Stimulated activated effector memory CD8-positive, alpha-beta T cell treated with anti-CD3 and anti-CD28 coated beads, Interleukin-12 subunit alpha, Interleukin-12 subunit beta, amount 100 ng/mL, for 72 hours (primary cell): ENCODE measurements around the gene ZNF777.
"Not testable (repeated sequence)": the region's sequence is repeated elsewhere in the genome, so short reads cannot be mapped to it uniquely, and the experiment has no call there.

ENCODE experiments used
- ATAC-seq: fragments of 150-1000 bp; cut with Tn5 transposase; 2 replicates; pipeline ENCODE4 v1.10.0; 2021
- DNase-seq, 2 donors: peaks; one replicate each; pipeline ENCODE4 v3.0.0; 2021 to 2022; ENCODE audit warnings: low spot score in 2 of 2
- H3K27ac Mint-ChIP-seq: one replicate; pipeline ENCODE4 v1.8.0; 2022; ENCODE audit warnings: mild to moderate bottlenecking, mixed read lengths
- H3K36me3 Mint-ChIP-seq: one replicate; pipeline ENCODE4 v1.8.0; 2022; ENCODE audit warnings: mild to moderate bottlenecking, mixed read lengths
- H3K4me1 Mint-ChIP-seq: one replicate; pipeline ENCODE4 v1.8.0; 2022; ENCODE audit warnings: mixed read lengths
- H3K4me3 Mint-ChIP-seq: one replicate; pipeline ENCODE4 v1.8.0; 2022; ENCODE audit warnings: mild to moderate bottlenecking, mixed read lengths
- H3K9me3 Mint-ChIP-seq: one replicate; pipeline ENCODE4 v1.8.0; 2022; ENCODE audit warnings: mixed read lengths

Gene ZNF777

GRCh38 chr7:149420006-149420405, 40.9 kb downstream of the ZNF777 start:
- no peak for DNase-seq
- H3K27ac Mint-ChIP-seq = no peak overlapping the region
- no peak overlapping the region for H3K4me3 Mint-ChIP-seq
- no peaks in the 10 kb centered on the region for H3K9me3 Mint-ChIP-seq
- H3K4me1 Mint-ChIP-seq = peaks cover 6% of the 10 kb centered on the region
- H3K36me3 Mint-ChIP-seq = peaks cover 5% of the 10 kb centered on the region
- ATAC-seq = no peak

DNA sequence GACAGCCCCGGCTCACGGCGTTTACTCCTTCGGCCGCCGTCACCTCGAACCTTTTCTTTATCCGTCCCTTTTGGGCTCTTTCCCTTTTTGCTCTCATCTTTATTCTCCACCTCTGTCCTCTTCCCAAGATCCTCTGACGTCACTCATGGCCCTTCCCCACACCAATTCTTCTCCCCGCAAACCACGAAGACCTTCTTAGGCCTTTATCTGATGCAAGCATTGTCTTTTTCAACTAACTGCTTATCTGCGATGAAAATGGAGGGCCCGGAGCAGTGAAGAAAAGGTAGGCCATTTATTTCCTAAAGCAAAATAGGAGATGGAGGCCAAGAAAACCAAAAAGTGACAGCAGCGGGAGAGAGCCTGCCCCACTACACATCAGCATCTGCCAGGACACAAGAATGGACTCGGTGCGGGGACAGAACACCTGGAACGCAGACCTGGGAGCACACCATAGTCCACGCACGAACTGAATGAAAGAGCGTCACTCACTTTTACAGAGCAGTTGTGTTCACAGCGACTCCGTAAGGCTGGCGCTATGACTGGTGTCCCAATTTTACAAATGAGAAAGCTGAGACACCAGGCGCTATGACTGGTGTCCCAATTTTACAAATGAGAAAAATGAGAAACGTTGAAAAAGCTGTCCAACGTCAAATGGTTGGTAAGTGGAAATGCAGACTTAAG, 45.3 kb downstream of the ZNF777 start:
- Mint-ChIP-seq H3K36me3 (peaks cover 9% of the 10 kb centered on the region), H3K27ac (no peak overlapping the region), H3K4me1 (peaks cover 6% of the 10 kb centered on the region), H3K9me3 (no peaks in the 10 kb centered on the region), H3K4me3 (peak overlapping the region; percentile 42)
- DNase-seq (no peak), ATAC-seq (no peak)

GRCh38 chr7:149414745-149415390, 46.0 kb downstream of the ZNF777 start:
- DNase-seq (peak in 1 of 2 donors; percentile 60), ATAC-seq (peak; percentile 75)
- peaks cover 9% of the 10 kb centered on the region for H3K36me3 Mint-ChIP-seq
- peak overlapping the region; percentile 42 for H3K4me3 Mint-ChIP-seq
- no peaks in the 10 kb centered on the region for H3K9me3 Mint-ChIP-seq
- H3K27ac Mint-ChIP-seq = no peak overlapping the region
- peaks cover 6% of the 10 kb centered on the region for H3K4me1 Mint-ChIP-seq

DNA sequence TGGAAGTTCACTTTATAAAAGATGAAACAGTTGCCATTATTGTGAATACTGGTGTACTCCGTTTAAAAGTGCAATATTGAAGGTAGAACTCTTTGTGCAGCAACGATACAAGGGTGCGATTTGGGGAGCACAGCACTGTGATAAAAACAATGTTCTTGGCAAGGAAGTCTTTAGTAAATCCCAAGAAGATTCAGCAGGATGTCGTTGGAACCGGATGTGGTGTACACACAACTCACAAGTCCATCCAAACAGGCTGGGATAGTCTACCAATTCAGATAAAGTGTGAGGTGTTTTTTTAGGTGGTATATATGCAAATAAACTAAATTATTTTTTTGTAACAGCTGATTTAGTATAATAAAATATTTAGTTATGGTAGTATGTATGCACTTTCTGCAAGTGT, 46.7 kb downstream of the ZNF777 start:
- Mint-ChIP-seq H3K4me1 (peaks cover 6% of the 10 kb centered on the region), H3K27ac (no peak overlapping the region), H3K9me3 (no peaks in the 10 kb centered on the region), H3K36me3 (peaks cover 9% of the 10 kb centered on the region), H3K4me3 (no peak overlapping the region)
- ATAC-seq = no peak
- DNase-seq = no peak

GRCh38 chr7:149413083-149413482, 47.8 kb downstream of the ZNF777 start:
- not testable (repeated sequence) for H3K4me3 Mint-ChIP-seq, ATAC-seq, H3K36me3 Mint-ChIP-seq, H3K4me1 Mint-ChIP-seq, H3K9me3 Mint-ChIP-seq, DNase-seq, H3K27ac Mint-ChIP-seq

GRCh38 chr7:149409895-149410294, 51.0 kb downstream of the ZNF777 start:
- peaks cover 3% of the 10 kb centered on the region for H3K36me3 Mint-ChIP-seq
- H3K9me3 Mint-ChIP-seq = no peaks in the 10 kb centered on the region
- H3K4me3 Mint-ChIP-seq = no peak overlapping the region
- H3K4me1 Mint-ChIP-seq = no peaks in the 10 kb centered on the region
- ATAC-seq (no peak), DNase-seq (no peak)
- no peak overlapping the region for H3K27ac Mint-ChIP-seq

- Mint-ChIP-seq H3K27ac (no peak overlapping the region), H3K4me1 (no peaks in the 10 kb centered on the region), H3K36me3 (no peaks in the 10 kb centered on the region), H3K9me3 (no peaks in the 10 kb centered on the region), H3K4me3 (no peak overlapping the region)
- peak; percentile 44 for ATAC-seq
- DNase-seq = no peak
Observed at GRCh38 chr7:149404825-149405224, 56.0 kb downstream of the ZNF777 start.

DNA sequence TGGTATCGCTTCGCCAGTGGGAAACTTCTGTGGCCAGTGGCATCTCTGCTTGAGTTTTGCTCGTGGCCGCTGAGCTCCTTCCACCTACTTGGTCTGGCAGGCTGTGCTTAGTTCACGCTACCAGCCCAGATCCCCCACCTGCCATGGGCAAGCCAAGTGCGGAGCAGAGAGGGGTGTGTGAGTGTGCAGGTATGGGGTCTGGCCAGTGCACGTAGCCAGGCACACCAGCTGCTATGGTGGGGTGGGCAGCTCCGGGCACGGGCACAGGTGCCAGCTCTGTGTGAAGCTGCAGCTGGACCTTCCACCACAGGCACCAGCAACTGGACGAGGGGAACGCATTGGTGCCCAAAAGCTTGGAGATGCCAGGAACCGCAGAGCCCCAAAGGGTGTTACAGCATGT, 56.5 kb downstream of the ZNF777 start:
- Mint-ChIP-seq H3K36me3 (no peaks in the 10 kb centered on the region), H3K9me3 (no peaks in the 10 kb centered on the region), H3K4me3 (no peak overlapping the region), H3K4me1 (no peaks in the 10 kb centered on the region), H3K27ac (no peak overlapping the region)
- ATAC-seq (peak; percentile 48), DNase-seq (no peak)

DNA sequence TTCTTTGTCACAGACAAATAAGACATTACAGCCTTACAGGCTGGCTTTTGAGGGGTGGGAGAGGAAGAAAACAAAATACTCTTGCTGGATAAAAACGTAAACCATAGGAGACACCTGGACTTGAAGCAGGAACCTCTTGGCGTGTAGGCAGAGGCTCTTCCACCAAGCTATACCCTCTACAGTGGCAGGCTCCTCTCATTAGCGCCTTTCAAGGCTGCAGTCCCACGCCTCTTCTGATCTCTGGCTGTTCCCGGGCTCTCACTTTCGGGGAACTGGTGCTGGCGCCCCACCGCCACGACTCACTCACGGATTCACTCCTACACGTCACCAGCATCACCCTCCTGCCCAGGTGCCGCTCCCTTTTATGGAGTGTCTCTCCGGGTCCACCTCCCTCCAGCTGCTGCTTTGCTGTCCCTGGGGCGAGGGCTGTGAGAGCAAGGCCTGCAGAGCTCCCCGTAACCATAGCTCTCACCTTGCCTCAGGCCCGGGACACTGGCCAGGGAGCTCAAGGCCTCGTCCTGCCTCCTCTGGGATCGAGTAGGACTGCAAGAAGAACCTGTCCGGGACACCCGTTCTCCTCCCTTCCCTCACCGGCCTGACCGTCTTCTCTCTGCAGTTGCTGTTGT, 62.6 kb downstream of the ZNF777 start:
- ATAC-seq (no peak), DNase-seq (no peak)
- H3K9me3 Mint-ChIP-seq = peaks cover 3% of the 10 kb centered on the region
- no peaks in the 10 kb centered on the region for H3K36me3 Mint-ChIP-seq
- H3K4me3 Mint-ChIP-seq = no peak overlapping the region
- H3K4me1 Mint-ChIP-seq = no peaks in the 10 kb centered on the region
- H3K27ac Mint-ChIP-seq = no peak overlapping the region

DNA sequence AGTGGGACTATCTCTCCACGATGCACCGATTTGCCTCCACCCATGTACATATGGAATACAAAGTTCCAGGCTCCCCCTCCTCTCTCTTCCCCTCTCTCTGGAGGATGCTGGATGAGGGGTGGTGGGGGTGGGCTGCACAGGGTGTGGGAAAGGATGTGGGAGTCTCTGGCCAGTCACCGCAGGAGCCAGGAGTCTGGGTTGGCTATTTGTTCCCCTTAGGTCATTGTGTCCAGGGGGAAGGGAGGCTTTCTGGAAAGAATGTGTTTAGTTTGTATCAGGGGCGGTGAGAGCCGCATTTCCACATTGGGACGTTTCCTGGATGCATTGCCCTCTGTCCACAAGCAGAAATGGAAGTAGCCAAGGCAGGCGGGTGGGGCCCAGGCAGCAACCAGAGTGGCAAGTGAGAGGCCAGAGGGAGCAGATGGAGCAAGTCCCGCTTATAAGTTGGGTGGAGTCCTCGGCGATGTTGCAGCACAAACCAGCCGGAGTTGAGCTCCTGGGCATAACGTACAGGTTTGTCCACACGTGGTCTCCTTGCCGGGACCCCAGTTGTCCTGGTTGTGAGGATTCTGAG, 63.3 kb downstream of the ZNF777 start:
- no peak overlapping the region for H3K4me3 Mint-ChIP-seq
- ATAC-seq = no peak
- no peak for DNase-seq
- H3K4me1 Mint-ChIP-seq = no peaks in the 10 kb centered on the region
- H3K9me3 Mint-ChIP-seq = peaks cover 3% of the 10 kb centered on the region
- no peak overlapping the region for H3K27ac Mint-ChIP-seq
- H3K36me3 Mint-ChIP-seq = no peaks in the 10 kb centered on the region

DNA sequence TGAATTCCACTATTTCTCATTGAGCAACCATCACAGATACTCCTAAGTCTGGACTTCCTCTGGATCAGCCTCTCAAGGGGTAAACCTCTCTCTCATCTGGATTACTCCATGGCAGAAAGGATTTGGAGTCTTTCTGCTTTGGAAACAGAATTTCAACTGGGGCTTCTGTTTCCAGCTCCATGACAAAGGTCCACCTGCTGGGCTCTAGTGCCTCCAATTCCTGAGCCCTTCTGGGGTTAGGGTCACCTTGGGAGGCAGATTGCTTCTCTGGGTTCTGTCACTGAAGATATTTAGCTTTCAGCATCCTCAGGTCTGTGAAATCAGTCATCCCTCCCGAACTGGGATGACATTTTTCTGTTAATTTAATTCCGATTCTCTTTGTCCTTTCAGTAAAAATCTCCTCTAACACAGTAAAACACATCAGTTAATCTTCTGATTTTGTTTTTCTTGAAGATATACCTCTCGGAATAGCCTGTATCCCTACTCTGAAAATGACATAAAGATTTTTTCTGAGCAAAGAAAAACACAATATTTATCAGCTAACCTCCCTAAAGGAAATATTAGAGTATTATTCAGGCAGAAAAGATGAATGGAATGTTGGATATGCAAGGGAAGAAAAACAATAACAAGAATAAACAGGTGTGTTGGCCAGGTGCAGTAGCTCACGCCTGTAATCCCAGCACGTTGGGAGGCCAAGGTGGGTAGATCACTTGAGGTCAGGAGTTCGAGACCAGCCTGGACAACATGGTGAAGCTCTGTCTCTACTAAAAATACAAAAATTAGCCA, 72.1 kb downstream of the ZNF777 start:
- not testable (repeated sequence) for ATAC-seq

DNA sequence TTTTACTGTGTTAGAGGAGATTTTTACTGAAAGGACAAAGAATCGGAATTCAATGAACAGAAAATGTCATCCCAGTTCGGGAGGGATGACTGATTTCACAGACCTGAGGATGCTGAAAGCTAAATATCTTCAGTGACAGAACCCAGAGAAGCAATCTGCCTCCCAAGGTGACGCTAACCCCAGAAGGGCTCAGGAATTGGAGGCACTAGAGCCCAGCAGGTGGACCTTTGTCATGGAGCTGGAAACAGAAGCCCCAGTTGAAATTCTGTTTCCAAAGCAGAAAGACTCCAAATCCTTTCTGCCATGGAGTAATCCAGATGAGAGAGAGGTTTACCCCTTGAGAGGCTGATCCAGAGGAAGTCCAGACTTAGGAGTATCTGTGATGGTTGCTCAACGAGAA, 74.3 kb downstream of the ZNF777 start:
- not testable (repeated sequence) for H3K36me3 Mint-ChIP-seq, H3K4me1 Mint-ChIP-seq, H3K9me3 Mint-ChIP-seq, H3K4me3 Mint-ChIP-seq, ATAC-seq, H3K27ac Mint-ChIP-seq, DNase-seq

More for the DNA sequence above, 72.1 kb downstream of the ZNF777 start:
- H3K9me3 Mint-ChIP-seq, H3K27ac Mint-ChIP-seq, H3K4me3 Mint-ChIP-seq, H3K36me3 Mint-ChIP-seq, DNase-seq, H3K4me1 Mint-ChIP-seq: not testable (repeated sequence)

GRCh38 chr7:149385195-149385950, 75.5 kb downstream of the ZNF777 start:
- ATAC-seq (no peak), DNase-seq (no peak)
- no peaks in the 10 kb centered on the region for H3K4me1 Mint-ChIP-seq
- H3K9me3 Mint-ChIP-seq = peaks cover 2% of the 10 kb centered on the region
- H3K4me3 Mint-ChIP-seq = no peak overlapping the region
- no peak overlapping the region for H3K27ac Mint-ChIP-seq
- no peaks in the 10 kb centered on the region for H3K36me3 Mint-ChIP-seq
